GM12892 (cell line): Measurements from ENCODE around the gene ADAR.

Experiments used
- POLR2AphosphoS5 ChIP-seq: IDR thresholded peaks from 2 replicates; pipeline ENCODE4 v1.6.1; 2011; ENCODE audit warnings: low read depth, low read length, control low read depth
- TAF1 ChIP-seq: IDR thresholded peaks from 2 replicates; pipeline ENCODE4 v1.6.1; 2011; ENCODE audit warnings: low read depth, mild to moderate bottlenecking, control low read depth, low read length, borderline replicate concordance

- no peak for TF ChIP-seq POLR2AphosphoS5
- TF ChIP-seq TAF1 = no peak
These were observed 48.4 kb downstream of the ADAR start for GRCh38 chr1:154559466-154560044.
